Hematopoietic multipotent progenitor cell treated with erythropoietin and hydrocortisone succinate and interleukin-3 and kit ligand, for 17 days (in vitro differentiated cells): Measurements from ENCODE around the gene SLK.

Source experiments
- DNase-seq: peaks from one replicate; pipeline ENCODE4 v3.0.0-alpha.2; 2015; ENCODE audit warnings: low spot score

SLK gene

DNA sequence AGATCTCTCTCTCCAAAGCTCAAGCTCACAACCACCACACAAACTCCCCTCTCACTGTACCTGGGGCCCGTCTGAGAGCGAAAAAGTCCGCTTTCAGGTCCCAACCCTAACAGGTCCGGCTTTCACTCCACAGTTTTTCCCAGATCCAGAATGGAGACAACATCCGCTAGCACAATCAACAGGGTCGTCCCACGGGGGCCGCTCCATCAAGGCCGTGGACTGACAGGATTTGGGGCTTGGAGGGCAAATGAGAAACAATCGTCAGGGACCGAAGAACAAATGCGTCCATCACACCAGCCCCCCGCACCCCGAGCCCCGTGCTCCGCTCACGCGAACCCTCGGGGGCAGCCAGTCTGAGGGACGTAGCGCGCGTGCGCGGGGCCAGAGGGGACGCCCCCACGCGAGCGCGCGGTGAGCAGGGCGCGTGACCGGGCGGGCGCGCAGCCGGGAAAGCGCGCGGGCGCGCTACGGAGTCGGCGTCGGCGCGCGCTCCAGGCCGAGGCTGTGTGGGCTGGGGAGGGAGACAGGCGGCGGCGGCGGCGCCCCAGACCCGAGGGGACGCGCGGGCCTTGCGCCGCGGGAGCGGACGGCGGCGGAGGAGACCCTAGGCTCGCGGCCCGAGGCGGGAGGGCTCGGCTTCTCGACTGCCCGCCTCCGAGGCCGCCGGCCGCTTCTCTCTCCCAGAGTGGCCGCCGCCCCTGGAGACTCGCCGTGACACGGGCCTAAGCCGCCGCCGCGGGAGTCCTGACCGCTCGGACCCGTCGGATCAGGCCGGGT, at the start of gene SLK:
TSS of gene SLK (plus strand) at position 470 of the 777 bp plus-strand sequence. CDS start 606 bp downstream, outside the sequence.
- DNase-seq: peak; percentile 83

DNA sequence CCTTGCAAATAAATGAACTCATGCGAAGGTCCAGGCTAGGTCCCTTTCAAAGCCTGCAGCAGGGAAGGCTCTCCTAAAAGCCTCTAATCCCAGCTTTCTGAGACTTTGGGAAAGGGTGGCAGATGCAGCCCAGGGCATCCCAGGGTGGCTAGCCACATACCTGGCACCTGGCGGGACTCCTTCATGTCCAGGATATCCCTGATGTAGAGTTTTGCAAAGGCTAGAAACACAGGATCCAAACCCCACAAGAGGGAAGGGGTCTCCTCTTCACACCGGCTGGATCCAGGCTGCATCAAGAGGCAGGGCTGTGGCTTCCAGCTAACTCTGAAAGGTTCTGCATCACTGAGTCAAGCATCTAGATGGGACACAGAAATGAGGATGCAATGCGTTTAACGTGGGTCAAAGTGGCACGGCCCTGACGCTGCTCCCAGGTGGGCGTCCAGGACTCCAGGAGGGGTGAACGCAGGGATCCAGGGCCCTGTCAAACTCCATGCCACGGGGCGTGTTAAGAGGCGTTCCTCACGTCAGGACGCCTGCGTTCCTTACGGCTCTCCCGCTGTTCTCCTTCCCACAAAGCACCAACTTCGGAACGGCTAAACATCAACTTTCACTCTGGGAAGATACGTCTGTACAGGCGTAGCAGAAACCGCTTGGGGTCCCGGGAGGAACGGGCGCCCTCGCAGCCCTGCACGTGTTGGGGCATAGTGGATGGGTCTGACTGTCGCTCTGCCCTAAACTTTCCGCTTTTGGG, 49.5 kb upstream of the SLK start:
- no peak for DNase-seq

DNA sequence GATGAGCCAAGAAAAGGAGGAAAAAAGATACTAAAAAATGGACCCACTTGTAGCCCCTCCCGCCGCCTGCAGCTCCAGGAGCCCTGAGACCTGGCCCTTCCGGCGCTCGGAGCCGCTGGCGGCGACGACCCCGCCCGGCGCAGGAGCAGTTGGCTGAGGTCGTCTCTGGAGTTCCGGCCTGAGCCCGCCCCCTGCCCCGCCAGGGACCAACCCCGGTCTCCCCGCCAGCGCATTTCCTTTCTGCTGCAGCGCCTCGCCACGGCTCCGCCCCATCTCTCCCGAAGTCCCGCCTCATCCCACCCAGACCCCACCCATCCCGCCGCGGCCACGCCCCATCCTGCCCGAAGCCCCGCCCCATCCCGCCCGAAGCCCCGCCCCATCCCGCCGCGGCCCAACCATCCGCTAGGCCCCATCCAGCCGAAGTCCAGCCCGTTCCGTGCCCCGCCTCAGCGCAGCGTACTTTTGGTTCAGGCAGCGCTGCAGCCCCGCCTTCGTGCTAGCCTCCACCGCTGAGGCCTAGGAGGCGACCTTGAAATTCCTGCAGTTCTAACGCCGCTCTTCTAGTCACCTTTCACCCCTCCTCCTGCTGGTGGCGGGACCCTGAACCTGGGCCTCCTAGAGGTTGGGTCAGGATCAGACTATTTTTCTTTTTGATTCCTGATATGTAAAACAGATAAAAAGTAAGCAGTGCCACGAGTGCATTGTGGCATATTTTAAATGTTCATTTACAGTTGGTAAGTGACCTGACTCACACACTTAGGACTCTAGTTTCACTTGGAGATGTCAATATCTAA, 48.7 kb upstream of the SLK start, which contains the start of gene STN1:
TSS of gene STN1 (minus strand) at position 132 of the 794 bp plus-strand sequence. CDS start 590 bp downstream, outside the sequence.
- DNase-seq: peak; percentile 92

DNA sequence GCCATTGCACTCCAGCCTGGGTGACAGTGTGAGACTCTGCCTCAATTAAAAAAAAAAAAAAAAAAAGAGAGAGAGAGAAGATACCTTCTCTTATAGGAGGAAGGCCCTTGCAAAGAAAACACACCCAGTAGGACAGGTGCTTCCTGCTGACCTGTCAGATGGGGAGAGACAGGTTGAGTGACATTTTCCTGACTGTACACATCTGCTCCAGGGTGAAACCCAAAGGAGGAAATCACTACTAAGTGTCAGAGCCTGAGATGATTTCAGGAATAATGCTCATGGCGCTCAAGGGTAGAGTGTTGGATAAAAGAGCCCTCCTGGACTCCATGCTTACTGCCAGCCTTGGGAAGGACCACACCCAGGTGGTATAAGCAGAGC, 47.3 kb upstream of the SLK start:
- DNase-seq: no peak

DNA sequence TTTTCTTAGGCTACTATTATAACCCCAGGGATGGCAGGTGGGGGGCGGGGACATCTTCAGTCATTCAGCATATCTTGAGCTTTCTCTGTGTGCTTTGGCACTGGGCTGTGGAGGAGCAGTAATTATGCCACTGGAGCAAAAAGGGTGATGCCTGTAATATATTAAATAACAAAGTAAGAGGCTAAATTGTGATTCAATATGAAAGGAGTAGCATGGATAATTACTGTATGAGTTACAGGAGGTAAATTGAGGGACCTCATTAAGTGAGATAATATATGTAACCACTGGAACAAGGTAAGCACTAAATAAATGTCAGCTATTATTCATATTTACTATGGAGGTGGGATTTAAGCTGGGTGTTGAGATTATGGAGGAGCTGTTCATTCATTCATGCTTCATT, 45.7 kb upstream of the SLK start:
- DNase-seq: no peak

DNA sequence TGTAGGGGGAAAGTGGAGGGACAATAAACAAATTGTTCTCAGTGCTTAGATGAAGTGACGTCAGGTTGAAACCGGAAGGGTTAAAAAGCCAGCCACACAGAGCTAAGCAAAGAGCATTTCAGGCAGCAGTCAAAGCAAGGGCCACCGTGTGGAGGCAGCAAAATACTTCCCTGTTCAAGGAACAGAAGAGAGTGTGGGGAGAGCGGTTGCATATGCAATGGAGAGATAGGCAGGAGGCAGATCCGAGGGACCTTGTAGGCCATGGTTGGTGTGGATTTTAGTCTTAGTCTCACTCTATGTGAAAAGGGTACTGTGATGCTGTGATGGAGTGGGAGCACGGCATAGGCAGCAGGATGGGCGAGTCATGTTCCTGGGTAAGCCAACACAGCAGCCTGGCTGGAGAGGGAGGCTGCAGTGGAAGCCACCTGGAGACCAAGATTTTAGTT, 45.2 kb upstream of the SLK start:
- DNase-seq: no peak

DNA sequence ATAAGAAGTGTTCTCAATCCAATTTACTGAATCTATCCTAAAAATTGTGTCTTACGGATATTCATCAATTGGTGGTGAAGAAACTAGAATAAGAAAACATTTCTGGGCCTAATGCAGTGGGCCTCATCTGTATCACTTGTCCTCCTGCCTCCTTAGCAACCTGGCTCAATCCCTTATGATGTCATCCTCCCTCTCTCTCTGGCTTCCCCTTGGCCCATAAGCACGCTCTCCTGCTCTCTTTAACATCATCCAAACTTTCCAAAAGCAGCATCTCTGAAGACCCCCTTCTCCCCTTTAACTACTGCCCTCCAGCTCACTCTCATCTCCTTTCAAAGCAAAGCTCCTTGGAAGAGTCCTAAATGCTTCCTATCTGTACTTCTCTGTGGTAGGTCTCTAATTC, 44.3 kb upstream of the SLK start:
- DNase-seq: no peak

DNA sequence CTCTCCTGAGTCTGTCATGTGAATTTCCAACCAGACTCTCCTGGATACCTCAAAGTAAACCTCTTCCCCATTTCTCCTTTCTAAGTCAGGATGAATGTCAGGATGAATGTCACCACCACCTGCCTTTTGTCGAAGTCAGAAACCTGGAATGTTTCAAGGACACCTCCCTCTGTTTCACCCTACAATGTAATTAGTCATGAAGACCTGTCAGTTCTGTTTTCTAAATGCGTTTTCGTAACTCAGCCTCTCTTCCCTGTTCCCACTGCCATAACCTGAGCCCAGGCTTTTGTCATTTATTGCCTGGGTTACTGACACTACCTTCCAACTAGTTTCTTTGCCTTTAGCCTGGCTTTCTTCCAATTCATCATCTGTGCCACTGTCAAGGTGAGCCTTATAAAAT, 43.4 kb upstream of the SLK start:
- DNase-seq: no peak

DNA sequence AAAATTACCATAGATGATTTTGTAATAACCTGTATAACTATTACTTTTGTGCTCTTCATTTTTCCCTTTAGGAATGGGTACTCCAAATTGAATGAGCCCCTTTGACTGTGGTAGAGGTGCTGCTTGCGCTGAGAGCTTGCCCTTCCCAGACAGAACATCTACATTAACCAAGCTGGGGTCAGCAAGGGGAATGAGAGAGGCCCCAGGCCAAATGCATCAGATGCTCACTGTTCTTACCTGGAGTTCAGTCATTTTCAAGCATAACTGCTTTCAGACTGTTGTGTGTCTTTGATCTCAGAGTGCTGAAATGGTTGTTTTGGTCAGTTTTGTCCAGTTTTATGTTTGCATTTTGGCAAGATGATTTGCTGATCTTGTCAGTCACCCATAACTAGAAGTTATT, 41.3 kb upstream of the SLK start:
- DNase-seq: no peak

DNA sequence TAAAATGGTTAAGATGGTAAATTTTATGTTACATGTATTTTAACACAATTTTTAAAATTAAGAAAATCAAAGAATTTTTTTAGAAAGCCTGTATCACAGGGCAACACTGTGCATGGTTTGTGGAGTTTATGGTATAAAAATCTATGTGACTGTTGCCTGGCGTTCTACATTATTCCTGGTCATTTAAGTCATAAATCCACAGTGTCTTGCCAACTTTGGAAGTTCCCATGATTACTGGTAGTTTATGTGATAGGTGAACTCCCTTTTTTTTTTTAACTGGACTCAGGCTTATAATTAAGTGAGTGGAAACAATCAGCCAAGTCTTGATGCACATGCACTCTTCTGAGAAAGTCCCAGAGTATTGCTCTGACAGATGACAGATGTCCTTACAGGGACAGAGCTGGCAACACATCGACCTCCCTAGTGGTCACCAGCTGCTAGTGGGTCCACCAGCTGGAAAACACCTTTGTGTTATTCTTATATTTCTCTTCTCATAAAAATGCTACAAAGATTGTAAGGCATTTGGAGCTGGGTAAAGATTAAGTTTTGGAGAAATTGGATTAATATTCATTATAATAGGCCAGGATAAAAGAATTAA, 40.1 kb upstream of the SLK start:
- DNase-seq: no peak

DNA sequence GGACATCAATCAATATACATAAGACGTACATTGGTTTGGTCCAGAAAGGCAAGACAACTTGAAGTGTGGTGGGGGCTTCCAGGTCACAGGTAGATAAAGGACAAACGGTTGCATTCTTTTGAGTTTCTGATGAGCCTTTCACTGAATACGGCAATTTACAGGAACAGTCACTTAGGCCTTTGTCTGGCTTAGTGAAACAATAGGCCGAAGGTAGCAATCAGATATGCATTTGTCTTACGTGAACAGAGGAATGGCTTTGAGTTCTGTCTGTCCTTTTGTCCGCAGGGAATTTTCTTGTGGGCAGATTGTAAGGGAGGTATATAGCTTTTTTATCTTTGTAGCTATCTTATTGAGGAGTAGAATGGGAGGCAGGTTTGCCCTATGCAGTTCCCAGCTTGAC, 38.2 kb upstream of the SLK start:
- DNase-seq: no peak

DNA sequence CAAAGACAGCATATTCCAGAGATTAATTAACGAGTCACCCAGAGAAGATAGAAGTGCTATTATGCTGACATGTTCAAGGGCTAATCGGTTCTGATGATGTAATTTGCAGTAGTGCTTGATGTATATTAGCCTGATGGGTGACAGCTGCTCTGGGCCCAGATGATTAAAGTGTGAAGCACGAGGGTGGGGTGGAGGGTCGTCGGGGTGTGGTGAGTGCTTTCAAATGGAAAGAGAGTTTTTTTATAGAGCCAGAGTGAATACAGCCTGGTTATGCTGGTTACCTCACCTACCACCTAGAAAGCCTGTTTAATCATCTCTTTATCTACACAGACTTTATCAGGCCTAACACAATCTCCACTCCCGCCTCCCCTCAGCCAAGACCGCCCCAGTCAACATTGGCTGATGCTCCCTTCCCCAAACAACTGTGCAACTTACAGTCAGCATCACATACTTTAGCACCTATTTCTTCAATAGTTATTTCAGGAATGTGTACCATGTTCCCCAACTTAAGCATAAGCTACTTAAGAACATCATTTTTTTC, 37.5 kb upstream of the SLK start:
- DNase-seq: no peak

DNA sequence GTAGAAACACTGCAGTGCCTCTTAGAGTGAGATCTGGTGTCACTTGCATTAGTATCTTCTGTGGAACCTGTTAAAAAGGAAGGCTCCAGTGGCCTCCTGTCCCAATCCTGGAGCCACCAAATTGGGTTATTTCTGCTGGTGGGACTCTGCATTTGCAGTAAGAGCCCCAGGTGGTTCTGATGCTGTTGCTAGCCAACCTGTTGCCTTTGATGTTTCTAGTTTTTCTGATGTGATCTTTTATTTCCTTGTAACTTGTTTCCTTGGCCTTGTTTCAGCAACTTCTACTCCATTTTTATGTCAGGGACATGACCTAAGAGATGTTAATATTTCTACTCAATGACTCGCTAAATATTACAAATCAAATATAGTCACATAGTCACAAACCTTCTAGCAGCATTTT, 36.5 kb upstream of the SLK start:
- DNase-seq: no peak

DNA sequence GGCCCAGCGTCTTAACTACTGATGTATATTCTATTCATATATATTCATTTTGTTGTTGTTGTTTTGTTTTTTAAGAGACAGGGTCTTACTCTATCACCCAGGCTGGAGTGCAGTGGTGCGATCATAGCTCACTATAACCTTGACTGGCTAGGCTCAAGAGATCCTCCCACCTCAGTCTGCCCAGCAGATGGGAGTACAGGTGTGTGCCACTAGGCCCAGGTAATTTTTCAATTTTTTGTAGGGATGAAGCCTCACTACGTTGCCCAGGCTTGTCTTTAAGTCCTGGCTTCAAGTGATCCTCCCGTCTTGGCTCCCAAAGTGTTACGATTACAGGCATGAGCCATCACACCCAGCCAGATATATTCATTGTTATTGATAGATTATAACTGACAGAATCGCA, 36.1 kb upstream of the SLK start:
- DNase-seq: no peak

DNA sequence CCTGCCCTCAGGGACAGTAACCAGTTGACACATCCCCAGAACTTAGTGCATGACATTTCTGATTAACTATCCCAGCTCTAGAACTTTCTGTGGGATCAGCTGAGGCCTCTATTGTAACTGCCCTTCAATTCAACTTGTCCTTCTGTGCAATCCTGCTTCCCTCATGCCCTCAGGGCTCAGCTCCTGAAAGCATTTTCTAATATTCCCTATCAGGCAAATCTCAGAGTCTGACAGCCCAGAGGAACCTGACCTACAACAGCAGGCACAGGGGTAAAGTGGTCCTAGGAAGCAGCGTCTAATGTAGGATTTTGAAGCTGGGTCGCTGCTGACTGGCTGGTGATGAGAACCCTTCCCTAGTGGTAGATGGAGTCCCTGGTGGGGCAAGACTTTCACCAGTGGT, 35.3 kb upstream of the SLK start:
- no peak for DNase-seq

DNA sequence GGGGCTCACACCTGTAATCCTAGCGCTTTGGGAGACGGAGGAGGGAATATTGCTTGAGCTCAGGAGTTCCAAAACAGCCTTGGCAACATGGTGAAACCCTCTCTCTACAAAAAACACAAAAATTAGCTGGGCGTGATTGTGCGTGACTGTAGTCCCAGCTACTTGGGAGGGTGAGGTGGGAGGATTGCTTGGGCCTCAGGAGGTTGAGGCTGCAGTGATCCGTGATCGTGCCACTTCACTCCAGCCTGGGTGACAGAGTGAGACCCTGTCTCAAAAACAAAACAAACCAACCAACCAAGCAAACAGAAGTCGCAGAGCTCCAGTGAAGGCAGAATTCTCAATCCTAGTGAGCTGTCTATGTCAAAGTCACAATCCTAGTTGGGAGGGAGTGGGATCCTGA, 34.7 kb upstream of the SLK start:
- DNase-seq: no peak

DNA sequence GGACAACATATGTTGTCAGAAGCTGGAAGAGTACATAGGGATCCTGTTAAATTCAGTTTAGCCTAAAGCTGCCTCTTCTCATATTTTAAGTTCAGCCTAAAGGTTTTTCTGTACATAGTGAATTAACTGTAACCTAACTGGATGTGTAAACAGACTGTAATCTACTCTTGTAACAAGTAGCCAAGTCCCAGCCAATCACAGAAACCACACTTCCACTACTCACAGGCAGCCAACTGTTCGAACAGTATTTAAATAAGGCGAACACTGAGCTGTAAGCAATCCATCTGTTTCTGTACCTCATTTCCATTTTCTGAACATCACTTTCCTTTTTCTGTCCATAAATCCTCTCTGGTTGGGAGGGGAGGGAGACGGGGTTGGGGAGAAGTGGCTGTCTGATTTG, 34.0 kb upstream of the SLK start:
- no peak for DNase-seq

DNA sequence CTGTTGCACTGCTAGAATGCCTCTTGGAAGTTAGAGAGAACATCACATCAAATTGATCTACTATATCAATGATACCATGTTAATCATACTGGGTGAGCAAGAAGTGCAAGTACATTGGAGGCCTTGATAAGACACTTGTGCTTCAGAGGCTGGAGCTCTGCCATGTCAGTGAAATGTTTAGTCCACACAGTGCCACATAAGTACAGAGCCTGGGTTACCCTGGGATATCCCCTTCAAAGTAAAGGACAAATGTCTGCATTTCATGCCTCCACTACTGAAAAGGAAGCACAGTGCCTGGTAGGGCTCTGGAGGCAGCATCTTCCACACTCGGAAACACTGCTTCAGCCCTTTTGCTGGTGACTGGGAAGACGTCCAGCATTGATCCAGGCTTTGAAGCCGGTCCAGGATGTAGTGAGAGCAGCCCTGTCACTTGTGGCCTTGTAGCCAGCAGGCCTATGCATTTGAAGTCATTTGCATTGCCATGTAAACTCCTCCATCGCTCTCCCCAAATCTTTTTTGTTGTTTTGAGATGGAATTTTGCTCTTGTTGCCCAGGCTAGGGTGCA, 33.3 kb upstream of the SLK start:
- DNase-seq: no peak

DNA sequence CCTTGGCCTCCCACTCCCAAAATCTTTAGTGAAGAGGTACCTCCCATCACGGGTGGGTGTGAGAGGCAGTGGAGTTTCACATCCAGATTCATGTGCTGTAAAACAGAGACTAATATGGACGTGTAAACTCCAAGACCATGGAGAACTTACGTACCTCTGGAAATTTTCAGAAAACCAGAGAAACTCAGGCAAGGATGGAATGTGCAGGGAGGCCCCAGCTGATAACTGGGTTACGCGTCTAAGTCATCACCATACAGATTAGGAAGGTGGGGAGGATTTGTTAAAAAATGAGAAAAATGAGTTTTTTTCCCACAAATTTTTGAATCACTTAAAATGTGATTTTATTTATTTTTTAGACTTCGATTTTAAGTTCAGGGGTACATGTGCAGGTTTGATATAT, 32.6 kb upstream of the SLK start:
- no peak for DNase-seq

DNA sequence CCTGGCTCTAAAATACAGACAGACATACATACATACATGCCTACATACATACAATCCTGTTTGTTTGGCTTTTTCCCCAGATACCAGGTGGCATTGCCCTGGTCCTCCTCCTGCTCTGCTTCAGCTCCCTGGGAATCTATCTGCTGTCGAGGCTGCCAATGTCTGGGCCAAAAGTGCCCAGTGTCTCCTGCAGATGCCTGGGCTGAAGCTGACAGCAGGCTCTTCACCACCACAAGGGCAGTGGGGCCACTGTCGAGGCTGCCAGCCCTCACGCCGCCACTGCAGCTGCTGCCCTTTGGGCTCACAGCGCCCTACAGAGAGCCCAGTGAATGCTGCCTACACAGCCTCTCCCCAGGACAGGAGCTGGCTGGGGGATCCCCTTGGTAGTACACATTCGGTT, 30.9 kb upstream of the SLK start:
- DNase-seq: no peak

DNA sequence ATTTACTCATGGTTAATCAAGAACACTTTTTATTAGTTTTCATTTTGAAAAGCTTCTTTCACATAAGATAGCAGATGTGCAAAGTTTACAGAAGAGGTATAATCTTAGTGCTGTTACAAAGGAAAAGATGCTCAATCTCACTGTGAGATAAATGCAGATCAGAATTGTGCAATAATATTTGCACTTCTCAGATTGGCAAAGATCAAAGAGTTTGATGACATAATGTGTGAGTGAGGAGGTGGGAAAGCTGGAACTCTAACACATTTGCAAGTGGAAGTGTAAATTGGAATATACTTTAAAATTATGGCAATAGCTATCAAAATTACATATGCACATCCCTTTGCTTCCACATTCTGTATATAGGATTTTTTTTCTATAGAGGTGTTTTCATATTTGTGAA, 27.4 kb upstream of the SLK start:
- no peak for DNase-seq

DNA sequence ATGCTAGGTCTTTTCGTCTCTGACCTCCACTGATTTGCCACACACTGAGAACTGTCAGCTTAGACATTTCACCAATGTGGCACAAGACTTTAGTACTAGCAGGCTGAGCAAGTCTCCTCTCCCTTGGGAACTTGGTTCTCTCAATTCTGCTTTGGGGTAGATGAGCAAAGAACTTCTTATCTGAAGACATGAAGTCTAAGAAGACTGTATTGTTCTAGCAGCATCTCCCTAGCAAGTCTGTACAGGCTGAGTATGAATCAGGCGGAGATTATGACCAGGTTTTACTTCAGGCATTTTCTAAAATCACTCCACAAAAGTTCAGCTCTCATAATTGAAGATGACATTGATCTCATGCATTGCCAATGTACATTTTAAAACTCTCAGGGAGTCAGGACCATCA, 25.1 kb upstream of the SLK start:
- no peak for DNase-seq
